ENCODE results near the gene RBM15. TPM values are rescaled to one million over a fixed set of nuclear protein-coding genes. Genes with fewer than 3 reads are reported as not detected.

RBM15 gene
- total RNA-seq, 1 donor from 2014 or later = 31.9 TPM

DNA sequence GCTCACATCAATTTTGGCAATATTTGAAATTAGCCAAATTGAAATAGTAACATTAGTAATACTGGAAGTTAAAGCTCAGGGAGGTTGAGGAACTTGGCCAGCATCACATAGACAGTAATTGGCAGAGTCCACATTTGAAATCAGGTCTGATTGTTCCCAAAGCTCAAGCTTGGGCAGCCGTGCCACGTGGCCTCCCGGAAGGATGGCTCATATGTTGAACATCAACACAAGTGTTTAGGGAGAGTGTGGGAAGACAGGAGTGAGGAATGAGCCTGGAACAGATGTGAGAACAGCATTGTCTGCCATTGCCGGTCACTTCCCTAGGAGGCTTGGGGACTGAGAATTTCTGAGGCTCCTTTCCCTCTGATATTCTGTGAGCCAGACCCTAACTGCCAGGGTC, 40.2 kb upstream of the RBM15 start:
- Mint-ChIP-seq H3K27ac (no peak overlapping the region), H3K9me3 (ENCODE audit: low read depth) (no peaks in the 10 kb centered on the region), H3K27me3 (peaks cover 41% of the 10 kb centered on the region), H3K36me3 (ENCODE audit: insufficient read depth) (no peaks in the 10 kb centered on the region), H3K4me1 (ENCODE audit: low read depth) (peaks cover 5% of the 10 kb centered on the region), H3K4me3 (ENCODE audit: low read depth) (no peak overlapping the region)
- TF ChIP-seq, protein P1, sequence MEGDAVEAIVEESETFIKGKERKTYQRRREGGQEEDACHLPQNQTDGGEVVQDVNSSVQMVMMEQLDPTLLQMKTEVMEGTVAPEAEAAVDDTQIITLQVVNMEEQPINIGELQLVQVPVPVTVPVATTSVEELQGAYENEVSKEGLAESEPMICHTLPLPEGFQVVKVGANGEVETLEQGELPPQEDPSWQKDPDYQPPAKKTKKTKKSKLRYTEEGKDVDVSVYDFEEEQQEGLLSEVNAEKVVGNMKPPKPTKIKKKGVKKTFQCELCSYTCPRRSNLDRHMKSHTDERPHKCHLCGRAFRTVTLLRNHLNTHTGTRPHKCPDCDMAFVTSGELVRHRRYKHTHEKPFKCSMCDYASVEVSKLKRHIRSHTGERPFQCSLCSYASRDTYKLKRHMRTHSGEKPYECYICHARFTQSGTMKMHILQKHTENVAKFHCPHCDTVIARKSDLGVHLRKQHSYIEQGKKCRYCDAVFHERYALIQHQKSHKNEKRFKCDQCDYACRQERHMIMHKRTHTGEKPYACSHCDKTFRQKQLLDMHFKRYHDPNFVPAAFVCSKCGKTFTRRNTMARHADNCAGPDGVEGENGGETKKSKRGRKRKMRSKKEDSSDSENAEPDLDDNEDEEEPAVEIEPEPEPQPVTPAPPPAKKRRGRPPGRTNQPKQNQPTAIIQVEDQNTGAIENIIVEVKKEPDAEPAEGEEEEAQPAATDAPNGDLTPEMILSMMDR (IDR thresholded peaks at IDR 0.05; ENCODE audit: unreplicated experiment) = no peak
- no peak for DNase-seq (ENCODE audit: low spot score, unreplicated experiment)

DNA sequence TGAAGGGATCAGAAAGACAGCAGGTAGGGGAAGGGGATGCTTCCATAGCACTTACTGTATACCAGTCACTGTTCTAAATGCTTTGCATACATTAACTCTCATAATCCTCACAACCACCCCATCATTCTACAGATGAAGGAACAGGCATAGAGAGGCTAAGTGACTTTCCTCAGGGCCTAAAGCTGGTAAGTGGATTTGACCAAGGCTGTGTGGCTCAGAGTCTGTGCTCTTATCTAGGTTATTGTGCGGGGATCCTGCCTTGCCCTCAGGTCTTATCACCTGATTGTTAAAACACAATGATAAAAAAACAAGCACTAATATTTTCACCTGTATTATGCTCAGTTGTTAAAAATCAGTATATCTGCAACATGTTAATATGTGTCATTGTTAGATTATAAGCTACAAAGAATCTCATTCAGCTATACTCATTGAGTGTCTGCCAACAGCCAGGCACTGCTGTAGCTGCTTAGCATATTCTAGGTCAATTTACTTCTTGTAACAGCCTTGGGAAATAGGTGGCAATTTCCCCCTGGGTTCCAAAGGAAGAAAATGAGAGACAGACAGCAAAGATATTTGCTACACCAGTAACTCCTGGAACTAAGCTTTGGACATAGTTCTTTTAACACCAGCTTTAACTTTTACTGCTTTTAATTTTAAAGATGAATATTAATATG, 38.6 kb upstream of the RBM15 start:
- H3K36me3 Mint-ChIP-seq (ENCODE audit: insufficient read depth) = no peaks in the 10 kb centered on the region
- no peak overlapping the region for H3K4me3 Mint-ChIP-seq (ENCODE audit: low read depth)
- TF ChIP-seq, protein P1 (IDR thresholded peaks at IDR 0.05; ENCODE audit: unreplicated experiment) = no peak
- H3K9me3 Mint-ChIP-seq (ENCODE audit: low read depth) = no peaks in the 10 kb centered on the region
- no peak for DNase-seq (ENCODE audit: low spot score, unreplicated experiment)
- H3K27ac Mint-ChIP-seq = no peak overlapping the region
- peaks cover 4% of the 10 kb centered on the region for H3K4me1 Mint-ChIP-seq (ENCODE audit: low read depth)
- peaks cover 54% of the 10 kb centered on the region for H3K27me3 Mint-ChIP-seq

DNA sequence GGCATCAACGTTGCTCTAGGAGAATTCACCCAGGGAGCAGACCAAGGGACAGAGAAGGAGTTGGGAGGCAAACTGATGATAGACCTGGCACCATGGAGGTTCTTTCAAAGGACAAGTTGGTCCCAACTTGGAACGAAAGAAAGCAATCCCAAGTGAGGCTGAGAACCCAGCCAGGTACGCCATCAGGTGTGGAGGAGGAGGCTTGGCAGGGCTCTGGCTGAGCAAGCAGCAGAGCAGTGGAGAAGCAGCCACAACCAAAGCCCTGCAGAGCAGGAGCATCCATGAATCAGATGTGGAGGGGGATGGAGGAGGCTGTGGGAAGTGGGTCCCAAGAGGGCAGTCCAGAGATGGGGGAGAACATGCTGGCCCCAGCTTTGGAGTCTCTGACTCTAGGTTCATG, 36.3 kb upstream of the RBM15 start:
- peaks cover 61% of the 10 kb centered on the region for H3K27me3 Mint-ChIP-seq
- no peak for DNase-seq (ENCODE audit: low spot score, unreplicated experiment)
- H3K9me3 Mint-ChIP-seq (ENCODE audit: low read depth) = no peaks in the 10 kb centered on the region
- H3K27ac Mint-ChIP-seq = no peak overlapping the region
- H3K4me3 Mint-ChIP-seq (ENCODE audit: low read depth) = no peak overlapping the region
- TF ChIP-seq, protein P1 (IDR thresholded peaks at IDR 0.05; ENCODE audit: unreplicated experiment) = no peak
- no peaks in the 10 kb centered on the region for H3K4me1 Mint-ChIP-seq (ENCODE audit: low read depth)
- H3K36me3 Mint-ChIP-seq (ENCODE audit: insufficient read depth) = no peaks in the 10 kb centered on the region

DNA sequence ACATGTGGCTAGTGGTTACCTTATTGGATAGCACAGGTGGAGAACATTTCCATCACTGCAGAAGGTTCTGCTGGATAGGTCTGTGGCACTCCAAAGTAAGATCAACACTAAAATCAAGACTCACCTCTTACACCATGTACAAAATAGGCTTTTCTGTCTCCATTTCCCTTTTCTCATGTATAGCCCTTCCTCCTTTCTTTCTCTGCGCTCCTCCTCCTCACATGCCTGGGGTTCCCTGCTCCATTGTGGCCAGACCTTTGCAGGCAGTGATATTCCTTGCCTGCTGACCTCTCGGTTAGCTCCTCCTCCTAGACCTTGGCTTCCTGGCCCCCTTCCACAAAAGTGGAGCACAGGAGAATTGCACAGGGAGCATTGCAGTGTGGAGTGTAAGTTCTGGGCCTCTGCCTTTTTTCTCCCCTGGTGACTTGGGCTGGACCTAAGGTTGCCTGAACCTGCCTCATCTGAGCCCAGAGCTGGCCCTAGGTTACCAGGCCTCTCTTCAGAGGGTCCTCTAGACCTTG, 33.2 kb upstream of the RBM15 start:
- TF ChIP-seq, protein P1 (IDR thresholded peaks at IDR 0.05; ENCODE audit: unreplicated experiment) = no peak
- peaks cover 71% of the 10 kb centered on the region for H3K27me3 Mint-ChIP-seq
- H3K36me3 Mint-ChIP-seq (ENCODE audit: insufficient read depth) = no peaks in the 10 kb centered on the region
- no peak overlapping the region for H3K4me3 Mint-ChIP-seq (ENCODE audit: low read depth)
- H3K9me3 Mint-ChIP-seq (ENCODE audit: low read depth) = no peaks in the 10 kb centered on the region
- no peaks in the 10 kb centered on the region for H3K4me1 Mint-ChIP-seq (ENCODE audit: low read depth)
- H3K27ac Mint-ChIP-seq = no peak overlapping the region
- DNase-seq (ENCODE audit: low spot score, unreplicated experiment) = no peak

DNA sequence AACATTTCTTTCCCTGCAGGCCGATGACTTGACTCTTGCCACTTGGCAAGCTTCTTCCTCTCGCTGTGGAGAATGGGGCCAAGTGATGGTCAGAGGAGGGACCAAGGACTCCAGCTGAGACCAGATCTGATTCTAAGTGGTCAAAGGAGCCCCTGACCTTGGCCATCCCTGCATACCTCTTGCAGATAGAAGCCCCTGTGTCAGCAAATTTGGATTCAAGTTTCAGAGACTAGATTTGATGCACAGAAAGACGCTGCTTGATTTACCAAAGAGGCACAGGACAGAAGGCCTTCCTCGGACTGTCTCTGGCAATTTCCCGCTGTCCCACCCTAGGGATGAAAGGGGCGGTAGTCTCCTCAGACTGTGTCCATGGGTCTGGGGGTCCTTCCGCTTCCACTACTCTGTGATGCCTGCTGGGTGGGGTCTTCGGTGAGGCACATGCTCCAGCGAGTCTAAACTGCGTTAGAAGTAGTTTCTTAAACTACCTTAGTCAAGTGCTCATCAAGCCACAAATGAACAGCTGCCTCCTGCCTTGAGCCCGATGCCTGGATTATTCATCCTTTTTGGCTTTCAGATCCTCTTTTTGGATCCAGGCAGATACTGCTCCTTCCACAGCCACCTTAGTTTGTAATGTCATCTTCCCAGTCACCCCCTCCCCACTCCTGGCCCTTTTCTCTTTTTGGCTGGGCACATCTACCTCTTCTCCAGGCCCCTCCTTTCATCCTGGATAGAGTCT, 31.8 kb upstream of the RBM15 start:
- TF ChIP-seq, protein P1 (IDR thresholded peaks at IDR 0.05; ENCODE audit: unreplicated experiment) = no peak
- Mint-ChIP-seq H3K9me3 (ENCODE audit: low read depth) (no peaks in the 10 kb centered on the region), H3K27me3 (peaks cover 82% of the 10 kb centered on the region), H3K27ac (no peak overlapping the region), H3K36me3 (ENCODE audit: insufficient read depth) (no peaks in the 10 kb centered on the region), H3K4me3 (ENCODE audit: low read depth) (no peak overlapping the region), H3K4me1 (ENCODE audit: low read depth) (no peaks in the 10 kb centered on the region)
- no peak for DNase-seq (ENCODE audit: low spot score, unreplicated experiment)

Measured in progenitor cell of endocrine pancreas (in vitro differentiated cells).